ES-I3 (cell line): ENCODE data around the gene TMEM203.

Experiments
- H3K36me3 ChIP-seq: 2 replicates; pipeline ENCODE4 v1.6.1; 2013; ENCODE audit warnings: mild to moderate bottlenecking, low read length, control low read depth, moderate library complexity; ENCODE audit not compliant: insufficient read depth
- H3K4me1 ChIP-seq: 2 replicates; pipeline ENCODE4 v1.6.1; 2013; ENCODE audit warnings: mild to moderate bottlenecking, control low read depth, low read length; ENCODE audit not compliant: insufficient read depth
- H3K9ac ChIP-seq: 2 replicates; pipeline ENCODE4 v1.6.1; 2013; ENCODE audit warnings: low read depth, mild to moderate bottlenecking, low read length, moderate library complexity
- H3K9me3 ChIP-seq: 2 replicates; pipeline ENCODE4 v1.6.1; 2013; ENCODE audit warnings: mild to moderate bottlenecking, low read length, moderate library complexity; ENCODE audit not compliant: control insufficient read depth, insufficient read depth

Gene TMEM203

DNA sequence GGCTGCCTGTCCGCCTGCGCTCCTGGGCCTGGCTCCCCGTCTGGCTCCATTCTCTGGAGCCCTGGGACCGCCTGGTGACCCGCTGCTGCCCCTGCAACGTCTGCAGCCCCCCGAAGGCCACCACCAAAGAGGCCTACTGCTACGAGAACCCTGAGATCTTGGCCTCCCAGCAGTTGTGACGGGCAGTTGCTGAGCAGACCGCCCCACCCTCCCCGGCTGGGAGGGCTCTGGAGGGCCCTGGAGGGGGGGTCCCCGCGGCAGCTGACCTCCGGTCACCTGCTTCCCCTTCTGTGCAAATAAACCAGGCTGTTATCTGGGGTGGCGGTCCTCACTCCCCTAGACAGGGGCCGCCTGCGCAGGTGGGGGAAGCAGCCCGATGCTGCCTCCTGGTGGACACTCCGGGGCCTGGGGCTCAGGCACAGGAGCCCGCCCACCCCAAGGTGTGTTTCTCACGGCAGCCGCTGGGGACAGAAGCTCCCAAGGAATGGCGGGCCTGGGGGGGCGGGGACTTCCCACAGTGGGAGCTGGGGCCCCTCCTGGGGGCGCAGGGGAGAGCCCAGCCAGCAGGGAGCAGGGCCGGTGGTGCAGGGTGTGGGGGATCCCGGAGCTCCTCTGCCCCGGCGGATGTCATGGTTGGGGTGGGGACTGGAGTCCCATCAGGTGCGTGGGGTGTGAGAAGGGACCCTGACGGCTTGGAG, 30.9 kb upstream of the TMEM203 start:
- H3K9ac ChIP-seq = peak overlapping the region; percentile 13; the same call in 1 of the 2 replicates
- H3K4me1 ChIP-seq = peaks cover 12% of the 10 kb centered on the region; the same call in 1 of the 2 replicates
- H3K36me3 ChIP-seq = no peaks in the 10 kb centered on the region
- H3K9me3 ChIP-seq = no peaks in the 10 kb centered on the region

DNA sequence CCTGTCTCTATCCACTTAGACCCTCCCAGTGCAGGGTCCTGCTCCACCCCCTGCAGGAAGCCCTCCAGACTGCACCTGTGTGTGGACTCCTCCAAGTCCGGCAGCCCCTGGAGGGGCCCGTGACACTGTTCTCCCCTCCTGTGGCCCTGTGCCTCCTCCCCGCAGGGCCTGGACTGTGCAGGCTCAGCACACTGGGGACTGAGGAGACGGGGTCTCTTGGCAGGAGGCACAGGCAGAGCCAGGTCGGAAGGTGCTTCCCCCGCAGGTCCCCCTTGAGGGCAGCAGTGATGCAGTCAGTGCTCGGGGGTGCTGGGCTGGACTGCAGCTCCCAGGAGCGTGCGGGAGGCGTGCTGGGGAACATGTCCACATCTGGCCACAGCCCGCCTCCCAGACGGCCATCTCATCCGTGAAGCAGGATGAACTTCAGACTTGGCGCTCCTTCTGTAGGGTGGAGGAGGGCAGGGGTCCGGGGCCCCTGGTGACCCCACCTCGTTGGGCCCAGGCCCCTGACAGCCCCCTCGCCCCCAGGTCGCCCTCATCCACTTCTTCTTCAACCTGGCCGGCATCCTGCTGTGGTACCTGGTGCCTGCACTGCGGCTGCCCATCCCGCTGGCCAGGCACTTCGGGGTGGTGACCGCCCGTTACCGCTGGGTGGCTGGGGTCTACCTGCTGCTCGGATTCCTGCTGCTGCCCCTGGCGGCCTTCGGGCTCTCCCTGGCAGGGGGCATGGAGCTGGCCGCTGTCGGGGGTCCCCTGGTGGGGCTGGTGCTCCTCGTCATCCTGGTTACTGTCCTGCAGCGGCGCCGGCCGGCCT, 30.2 kb upstream of the TMEM203 start:
- Histone ChIP-seq H3K4me1 (peaks cover 12% of the 10 kb centered on the region; the same call in 1 of the 2 replicates), H3K9me3 (no peaks in the 10 kb centered on the region), H3K9ac (no peak overlapping the region), H3K36me3 (no peaks in the 10 kb centered on the region)

DNA sequence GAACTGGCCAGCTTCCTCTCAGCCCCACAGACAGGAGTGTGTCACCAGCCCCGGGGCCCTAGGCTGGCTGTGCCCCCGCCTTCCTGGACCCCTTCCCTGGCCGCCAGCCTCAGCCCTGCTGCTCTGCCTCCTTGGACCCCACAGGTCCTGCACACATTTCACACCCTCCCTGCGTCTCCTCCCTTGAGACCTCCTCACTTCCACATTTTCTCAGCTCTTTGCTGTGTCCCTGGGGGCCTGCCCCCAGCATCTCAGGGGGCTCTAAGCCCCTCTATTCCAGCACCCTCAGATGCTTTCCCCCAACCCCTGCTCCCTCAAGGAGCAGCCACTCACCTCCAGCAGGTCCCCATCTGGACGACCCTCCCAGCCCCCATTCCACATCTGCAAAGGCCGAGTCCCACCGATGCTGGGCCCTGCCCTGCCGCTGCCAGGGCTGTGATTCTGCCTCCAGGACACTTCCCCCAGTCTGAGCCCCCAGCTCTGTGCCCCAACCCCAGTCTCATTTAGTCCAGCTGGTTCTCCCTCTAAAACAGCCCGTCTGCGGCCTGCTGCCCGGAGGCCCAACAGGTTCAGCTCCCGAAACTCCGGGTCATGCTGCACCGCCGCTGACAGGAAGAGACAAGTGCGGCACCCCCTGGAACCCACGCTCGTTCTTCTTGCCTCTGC, 29.4 kb upstream of the TMEM203 start:
- H3K9ac ChIP-seq = no peak overlapping the region
- peaks cover 12% of the 10 kb centered on the region; the same call in 1 of the 2 replicates for H3K4me1 ChIP-seq
- H3K36me3 ChIP-seq = no peaks in the 10 kb centered on the region
- no peaks in the 10 kb centered on the region for H3K9me3 ChIP-seq

DNA sequence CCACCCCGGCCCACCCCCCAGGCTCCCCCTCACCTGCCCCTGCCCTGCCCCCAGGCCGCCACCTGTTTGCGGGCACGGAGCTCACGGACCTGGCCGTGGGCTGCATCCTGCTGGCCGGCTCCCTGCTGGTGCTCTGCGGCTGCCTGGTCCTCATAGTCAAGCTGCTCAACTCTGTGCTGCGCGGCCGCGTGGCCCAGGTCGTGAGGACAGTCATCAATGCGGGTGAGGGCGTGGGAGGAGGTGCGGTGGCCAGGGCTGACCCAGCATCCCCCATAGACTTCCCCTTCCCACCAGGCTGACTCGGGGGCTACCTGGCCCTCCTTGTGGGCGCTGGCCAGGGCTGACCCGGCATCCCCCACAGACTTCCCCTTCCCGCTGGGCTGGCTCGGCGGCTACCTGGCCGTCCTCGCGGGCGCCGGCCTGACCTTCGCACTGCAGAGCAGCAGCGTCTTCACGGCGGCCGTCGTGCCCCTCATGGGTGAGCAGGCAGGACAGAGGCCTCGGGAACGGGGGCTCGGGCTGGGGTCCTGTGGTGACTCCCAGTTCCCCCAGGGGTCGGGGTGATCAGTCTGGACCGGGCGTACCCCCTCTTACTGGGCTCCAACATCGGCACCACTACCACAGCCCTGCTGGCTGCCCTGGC, 28.7 kb upstream of the TMEM203 start:
- no peaks in the 10 kb centered on the region for H3K9me3 ChIP-seq
- no peak overlapping the region for H3K9ac ChIP-seq
- peaks cover 12% of the 10 kb centered on the region; the same call in 1 of the 2 replicates for H3K4me1 ChIP-seq
- no peaks in the 10 kb centered on the region for H3K36me3 ChIP-seq

DNA sequence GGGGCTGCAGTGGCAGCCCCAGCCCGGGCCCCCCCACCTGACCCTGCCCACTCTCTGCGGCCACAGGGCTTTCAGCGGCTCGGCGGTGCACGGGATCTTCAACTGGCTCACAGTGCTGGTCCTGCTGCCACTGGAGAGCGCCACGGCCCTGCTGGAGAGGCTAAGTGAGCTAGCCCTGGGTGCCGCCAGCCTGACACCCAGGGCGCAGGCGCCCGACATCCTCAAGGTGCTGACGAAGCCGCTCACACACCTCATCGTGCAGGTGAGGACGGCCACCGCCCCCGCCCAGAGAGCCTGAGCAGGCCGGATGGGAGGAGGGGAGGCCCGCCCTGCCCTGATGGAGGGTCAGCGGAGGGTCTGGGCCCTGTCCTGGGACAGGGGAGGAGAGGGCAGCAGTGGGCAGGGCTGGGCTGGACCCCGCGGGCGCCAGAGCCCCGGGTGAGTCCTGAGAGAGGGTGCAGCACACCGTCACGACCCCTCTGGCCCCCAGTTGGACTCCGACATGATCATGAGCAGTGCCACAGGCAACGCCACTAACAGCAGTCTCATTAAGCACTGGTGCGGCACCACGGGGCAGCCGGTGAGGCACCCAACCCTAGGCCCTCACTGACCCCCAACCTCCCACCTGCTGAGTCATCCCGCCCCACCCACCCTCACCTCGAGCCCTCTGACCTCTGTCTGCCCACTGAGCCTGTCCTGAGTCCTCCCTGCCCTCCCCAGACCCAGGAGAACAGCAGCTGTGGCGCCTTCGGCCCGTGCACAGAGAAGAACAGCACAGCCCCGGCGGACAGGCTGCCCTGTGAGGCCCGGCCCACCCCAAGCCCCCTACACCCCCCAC, 27.9 kb upstream of the TMEM203 start:
- H3K9me3 ChIP-seq = no peaks in the 10 kb centered on the region
- H3K4me1 ChIP-seq = peaks cover 12% of the 10 kb centered on the region; the same call in 1 of the 2 replicates
- no peak overlapping the region for H3K9ac ChIP-seq
- no peaks in the 10 kb centered on the region for H3K36me3 ChIP-seq

DNA sequence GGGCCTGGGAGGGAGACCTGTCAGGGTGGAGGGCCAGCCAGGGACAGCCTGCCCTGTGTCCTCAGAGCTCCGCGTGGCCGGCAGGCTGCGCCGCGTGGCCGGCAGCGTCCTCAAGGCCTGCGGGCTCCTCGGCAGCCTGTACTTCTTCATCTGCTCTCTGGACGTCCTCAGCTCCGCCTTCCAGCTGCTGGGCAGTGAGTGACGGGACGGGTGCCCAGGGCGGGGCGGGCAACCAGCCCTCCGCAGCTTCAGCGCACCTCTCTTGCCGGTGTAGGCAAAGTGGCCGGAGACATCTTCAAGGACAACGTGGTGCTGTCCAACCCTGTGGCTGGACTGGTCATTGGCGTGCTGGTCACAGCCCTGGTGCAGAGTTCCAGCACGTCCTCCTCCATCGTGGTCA, 27.1 kb upstream of the TMEM203 start:
- Histone ChIP-seq H3K4me1 (peaks cover 12% of the 10 kb centered on the region; the same call in 1 of the 2 replicates), H3K9ac (no peak overlapping the region), H3K9me3 (no peaks in the 10 kb centered on the region), H3K36me3 (no peaks in the 10 kb centered on the region)

DNA sequence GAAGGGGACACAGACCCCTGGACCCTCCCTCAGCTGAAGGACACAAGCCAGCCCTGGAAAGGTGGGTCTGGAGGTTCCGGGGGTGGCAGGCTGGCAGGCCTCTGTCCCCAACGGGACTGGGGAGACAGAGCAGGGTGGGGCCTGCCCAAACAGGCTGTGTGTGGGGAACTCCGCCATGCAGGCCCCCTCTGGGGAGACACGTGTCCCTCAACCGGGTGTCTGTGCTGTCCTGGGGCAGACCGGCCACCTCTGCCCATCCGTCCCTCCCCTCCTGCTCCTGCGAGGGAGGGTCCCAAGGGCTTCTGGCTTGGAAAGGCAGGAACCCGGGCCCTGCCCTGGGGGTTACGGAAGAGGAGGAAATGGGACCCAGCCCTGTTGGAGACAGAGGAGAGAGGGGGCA, 26.7 kb upstream of the TMEM203 start:
- Histone ChIP-seq H3K4me1 (peaks cover 10% of the 10 kb centered on the region; the same call in 1 of the 2 replicates), H3K9ac (no peak overlapping the region), H3K36me3 (no peaks in the 10 kb centered on the region), H3K9me3 (no peaks in the 10 kb centered on the region)

DNA sequence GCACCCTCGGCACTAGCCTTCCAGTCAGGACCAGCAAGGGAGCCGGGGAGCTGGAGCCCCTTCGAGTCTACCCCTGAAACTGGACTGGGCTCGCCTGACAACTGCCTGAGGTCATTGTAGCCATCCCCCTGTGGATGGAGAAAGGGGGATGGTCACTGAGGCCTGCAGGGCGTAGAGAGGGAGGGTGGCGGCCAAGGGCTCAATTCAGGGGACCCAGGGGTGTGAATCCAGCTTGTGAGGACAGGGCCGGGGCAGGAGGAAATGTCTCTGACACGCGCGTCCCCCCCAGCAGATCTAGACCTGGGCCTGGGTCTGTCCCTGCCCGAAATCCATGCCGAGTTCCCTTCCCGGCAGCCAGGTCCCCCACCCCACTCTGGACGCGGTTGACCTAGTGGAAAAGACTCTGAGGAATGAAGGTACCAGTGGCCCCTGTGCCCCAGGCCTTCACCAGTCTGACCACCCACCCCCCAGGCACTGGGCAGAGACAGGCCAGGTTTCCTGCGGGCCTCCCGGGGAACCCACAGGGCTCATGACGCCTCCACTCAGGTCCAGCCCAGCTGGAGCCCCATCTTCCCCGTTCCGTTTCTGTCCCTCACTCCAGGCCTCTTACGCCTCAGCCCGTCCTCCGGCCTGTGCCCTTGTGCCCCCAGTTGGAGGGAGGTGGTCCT, 26.1 kb upstream of the TMEM203 start:
- Histone ChIP-seq H3K9me3 (no peaks in the 10 kb centered on the region), H3K36me3 (no peaks in the 10 kb centered on the region), H3K4me1 (peaks cover 4% of the 10 kb centered on the region; the same call in 1 of the 2 replicates), H3K9ac (no peak overlapping the region)

DNA sequence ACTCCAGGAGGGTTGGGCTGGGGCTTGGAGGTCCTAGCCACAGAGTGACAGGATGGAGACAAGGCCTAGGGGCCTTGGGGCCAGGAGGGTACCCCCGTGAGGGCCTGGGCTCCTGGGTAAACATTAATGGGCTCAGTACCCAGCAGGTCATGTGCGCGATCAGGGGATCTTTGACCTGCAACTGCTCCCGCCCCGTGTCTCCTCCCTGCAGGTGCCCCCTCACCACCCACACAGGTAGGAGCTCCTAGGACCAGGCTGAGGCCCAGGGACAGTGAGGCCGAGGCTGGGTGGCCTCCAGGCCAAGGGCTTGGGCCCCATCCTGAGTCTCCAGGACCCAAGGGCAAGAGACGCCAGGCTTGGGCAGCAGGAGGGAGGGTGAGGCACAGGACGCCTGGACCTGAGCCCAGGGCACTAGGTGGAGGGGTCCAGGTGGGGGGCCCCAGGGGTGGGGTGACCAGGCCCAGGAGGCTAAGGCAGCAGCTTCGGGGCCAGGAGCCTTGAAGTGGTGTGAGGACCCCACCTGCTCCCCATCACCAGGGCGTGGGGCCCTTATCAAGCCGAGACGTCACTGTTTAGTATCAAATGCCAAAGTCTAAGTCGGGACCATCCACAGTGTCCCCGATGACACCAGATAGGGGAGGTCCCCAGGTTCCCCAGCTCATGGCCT, 25.4 kb upstream of the TMEM203 start, which contains the start of gene SLC34A3:
Gene SLC34A3, plus strand, starts transcription at position 197 of the 667 bp plus-strand sequence. CDS start 802 bp downstream, outside the sequence.
- Histone ChIP-seq H3K9me3 (no peaks in the 10 kb centered on the region), H3K36me3 (no peaks in the 10 kb centered on the region), H3K4me1 (no peaks in the 10 kb centered on the region; the same call in 1 of the 2 replicates), H3K9ac (no peak within 1 kb of the TSS)

DNA sequence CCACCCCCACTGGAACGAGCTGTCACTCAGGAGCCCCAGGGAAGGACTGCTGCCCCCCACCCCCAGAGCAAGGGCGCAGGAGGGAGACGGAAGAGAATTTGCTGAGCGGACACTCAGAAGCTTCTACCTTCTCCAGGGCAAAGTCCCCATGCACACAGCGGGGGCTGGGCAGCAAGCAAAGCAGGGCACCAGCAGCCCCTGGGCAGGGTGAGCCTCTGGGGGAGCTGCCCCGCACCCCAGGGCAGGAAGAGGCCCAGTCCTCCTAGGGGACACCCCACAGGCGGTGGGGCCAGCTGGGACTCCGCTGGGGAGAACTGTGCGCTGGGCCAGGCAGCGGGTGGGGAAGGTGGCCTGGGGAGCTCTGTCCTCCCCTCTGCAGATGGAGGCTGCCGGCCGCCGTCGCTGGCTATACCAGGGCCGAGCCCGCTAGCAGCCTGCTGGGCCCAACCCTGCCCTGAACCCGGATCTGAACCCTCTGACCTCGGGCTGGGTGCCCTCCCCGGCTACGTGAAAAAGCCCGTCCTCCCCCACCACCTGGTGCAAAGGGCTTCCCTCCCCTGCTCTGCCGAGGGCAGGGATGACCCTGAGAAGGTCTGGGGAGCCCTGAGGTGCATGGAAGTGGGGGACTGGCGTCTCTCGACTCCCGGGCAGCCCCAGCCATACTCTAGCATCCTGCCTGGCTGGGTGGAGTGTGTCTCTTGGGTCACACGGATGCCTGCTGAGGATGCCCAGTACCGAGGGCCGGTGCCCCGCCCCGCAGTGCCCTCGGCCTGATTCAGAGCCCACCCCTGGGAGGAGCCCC, 24.7 kb upstream of the TMEM203 start:
- Histone ChIP-seq H3K9me3 (no peaks in the 10 kb centered on the region), H3K9ac (no peak overlapping the region), H3K4me1 (no peaks in the 10 kb centered on the region), H3K36me3 (no peaks in the 10 kb centered on the region)

DNA sequence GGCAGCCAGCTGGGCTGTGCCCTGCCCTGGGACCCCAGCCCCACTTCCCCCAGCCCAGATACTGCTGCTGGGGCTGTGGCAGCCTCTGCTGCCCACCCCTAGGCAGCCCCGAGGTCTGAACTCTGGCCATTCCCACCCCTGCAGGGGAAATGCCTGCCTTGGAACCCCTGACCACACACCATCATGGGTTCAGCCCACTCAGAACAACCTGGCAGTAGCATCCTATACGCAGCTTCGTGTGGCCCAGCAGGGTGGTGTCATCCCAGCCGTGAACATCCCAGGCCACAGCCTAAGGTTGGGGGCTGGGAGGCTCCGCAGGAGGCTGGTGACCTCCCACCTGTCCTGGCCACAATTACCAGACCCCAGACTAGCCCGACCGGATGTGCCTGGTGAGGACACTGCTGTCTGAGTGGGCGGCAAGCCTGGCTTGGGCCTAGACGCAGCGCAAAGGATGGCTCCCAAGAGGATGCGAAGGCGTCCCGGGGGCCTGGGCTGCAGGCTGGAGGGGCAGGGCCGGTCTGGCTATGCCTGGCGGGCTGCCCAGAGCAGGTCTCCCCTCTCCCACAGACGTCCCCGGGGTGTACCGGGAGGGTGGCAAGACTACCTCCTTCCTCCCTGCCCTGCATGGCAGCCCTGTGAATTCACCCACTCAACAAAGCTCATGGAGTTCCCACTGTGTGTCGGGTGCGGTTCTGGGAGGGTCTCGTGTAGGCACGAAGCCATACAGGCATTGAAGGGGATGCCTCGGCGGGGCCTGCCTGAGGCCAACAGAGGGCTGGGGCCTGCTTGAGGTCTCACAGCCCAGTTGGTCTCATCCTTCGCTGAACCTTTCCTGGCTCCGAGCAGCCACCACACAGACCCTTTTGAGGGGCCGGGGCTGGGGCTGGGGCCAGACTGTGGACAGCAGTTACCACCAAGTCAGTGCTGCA, 23.8 kb upstream of the TMEM203 start:
- Histone ChIP-seq H3K4me1 (no peaks in the 10 kb centered on the region), H3K9ac (no peak overlapping the region), H3K9me3 (no peaks in the 10 kb centered on the region), H3K36me3 (no peaks in the 10 kb centered on the region)
